ENCODE results near the gene MNS1.
"Not testable (repeated sequence)": the region's sequence is repeated elsewhere in the genome, so short reads cannot be mapped to it uniquely, and the experiment has no call there.

MNS1 gene

GRCh38 chr15:56464893-56465520 lies at the start of gene MNS1:
MNS1 (minus strand) TSS chr15:56465137; CDS start chr15:56464972, 165 bp downstream.
- DNase-seq: no peak

DNA sequence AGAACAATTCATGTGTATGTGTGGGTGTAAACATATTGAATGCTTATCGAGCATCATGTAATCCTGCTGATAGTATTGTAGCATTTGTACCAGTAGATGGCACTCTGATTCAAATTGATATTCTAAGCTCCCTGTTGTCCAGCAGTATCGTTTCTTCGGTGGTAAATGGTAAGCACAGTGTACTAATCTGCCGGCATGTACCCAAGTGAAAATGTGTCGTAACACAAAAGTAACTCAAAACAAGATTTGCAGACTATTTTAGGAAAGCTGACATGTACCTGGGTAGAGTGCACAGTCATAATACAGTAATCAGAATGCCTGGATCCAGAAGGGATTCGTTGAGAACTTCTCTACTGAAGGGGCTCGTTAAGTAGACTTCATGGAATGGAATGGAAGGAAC lies 31.7 kb upstream of the MNS1 start:
- DNase-seq: no peak

- no peak for DNase-seq
These were observed 30.6 kb upstream of the MNS1 start for GRCh38 chr15:56495533-56495932.

DNA sequence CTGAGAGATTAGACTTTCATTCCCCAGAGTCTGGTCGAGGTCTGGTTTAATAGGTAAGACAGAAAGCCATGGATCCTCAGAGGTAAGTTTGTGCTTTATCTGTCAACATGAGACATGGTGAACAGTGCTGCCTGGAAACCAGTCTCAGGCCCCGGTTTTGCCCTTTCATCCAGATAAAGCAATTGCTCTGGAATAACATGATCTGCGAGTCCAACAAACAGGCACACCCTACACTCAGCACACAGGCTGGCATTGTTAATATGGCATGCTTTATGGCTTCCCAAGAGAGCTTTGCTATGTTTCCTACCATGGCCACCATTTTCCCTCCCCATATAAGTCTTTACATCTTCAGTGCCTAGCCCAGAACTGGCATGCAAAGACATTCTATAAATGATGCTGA lies 30.1 kb upstream of the MNS1 start:
- DNase-seq: no peak

DNA sequence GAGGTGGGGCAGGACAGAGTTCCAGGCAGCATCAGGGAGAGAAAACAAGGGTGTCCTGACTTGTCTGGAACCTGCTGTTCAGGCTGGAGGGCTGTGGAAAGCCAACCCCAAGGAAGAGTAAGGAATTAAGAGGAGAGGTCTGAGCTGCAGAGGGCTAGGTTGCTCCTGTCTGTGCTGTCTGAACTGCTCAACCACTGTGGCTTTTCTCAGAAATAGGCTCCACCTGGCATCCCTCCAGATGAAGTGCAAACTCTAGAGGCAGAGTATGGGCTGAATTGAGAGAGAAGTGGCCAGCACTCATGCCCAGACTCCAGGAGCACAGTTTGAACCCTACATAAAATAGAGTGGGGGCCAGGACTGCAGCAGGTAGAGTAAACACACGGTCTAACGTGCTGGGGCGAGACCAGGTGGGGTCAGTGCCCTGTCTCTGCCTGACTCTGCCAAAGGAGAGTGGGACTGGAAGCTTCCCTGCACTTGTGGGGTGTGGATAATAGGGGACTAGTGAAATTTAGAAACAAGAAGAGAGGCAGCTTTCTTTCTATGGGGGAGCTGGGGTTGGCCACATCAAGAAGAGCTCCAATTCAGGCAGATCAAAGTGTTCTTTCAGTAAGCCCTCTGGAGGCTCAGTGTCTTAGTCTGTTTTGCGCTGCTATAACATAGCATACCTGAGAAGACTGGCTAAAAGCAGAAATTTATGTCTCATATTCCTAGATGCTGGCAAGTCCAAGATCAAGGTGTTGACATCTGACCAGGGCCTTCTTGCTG lies 28.0 kb upstream of the MNS1 start:
- no peak for DNase-seq

- no peak for DNase-seq
These were observed 27.3 kb upstream of the MNS1 start for GRCh38 chr15:56492236-56492635.

DNA sequence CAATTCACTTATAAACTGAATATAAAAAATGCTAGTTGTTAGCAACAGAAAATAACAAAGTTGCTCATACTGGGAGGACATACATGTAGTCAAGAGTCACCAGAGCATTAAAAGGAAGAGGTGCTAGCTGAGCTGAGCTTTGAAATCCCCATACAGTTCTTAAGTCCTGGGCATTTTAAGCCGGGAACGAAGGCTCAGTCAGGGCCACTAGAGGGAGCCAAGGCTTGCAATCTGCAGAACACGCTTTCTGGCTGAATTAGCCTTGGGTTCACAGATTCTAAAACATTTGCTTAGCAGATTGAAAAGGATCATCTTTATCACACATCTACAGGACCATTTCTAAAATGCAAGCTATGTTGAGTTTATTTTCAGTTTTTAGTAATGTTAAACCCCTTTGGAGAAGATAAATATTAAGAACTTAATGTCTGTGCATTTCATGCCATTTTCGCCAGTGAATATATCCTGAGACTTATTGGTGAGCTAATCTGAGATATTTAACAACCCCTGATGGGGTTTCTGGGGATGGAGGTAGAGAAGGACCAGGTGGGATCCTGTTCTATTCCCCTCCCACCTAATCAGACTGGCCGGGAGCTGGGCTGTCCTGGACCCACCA lies 26.3 kb upstream of the MNS1 start:
- no peak for DNase-seq

DNA sequence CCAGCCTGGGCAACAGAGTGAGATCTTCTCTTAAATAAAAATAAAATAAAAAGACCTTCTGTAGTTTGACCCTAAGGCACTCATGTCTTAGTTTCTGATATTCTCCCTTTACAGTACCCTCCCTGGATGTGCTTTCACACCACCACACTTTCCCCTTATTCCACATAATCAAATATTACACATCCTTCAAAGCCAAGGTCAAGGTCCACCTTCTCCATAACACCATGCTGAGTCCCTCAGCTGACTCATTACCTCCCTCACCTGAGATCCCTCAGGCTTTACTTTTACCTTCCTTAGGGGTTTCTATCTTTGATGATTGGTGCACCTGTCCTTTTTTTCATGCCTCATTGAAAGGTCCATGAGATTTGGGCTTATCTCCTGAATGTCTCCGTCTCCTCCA lies 25.5 kb upstream of the MNS1 start:
- no peak for DNase-seq

GRCh38 chr15:56486206-56486605 lies 21.3 kb upstream of the MNS1 start:
- not testable (repeated sequence) for DNase-seq

DNA sequence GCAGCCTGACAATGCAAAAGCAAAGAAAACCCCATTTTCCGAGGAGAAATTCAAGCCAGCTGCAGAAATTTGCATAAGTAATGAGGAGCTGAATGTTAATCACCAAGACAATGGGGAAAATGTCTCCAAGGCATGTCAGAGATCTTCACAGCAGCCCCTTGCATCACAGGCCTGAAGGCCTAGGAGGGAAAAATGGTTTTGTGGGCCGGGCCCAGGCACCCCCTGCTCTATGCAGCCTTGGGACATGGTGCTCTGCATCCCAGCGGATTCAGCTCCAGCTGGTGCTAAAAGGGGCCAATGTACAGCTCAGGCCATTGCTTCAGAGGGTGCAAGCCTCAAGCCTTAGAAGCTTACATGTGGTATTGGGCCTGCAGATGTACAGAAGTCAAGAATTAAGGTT lies 20.5 kb upstream of the MNS1 start:
- not testable (repeated sequence) for DNase-seq

GRCh38 chr15:56484287-56484686 lies 19.4 kb upstream of the MNS1 start:
- no peak for DNase-seq

DNA sequence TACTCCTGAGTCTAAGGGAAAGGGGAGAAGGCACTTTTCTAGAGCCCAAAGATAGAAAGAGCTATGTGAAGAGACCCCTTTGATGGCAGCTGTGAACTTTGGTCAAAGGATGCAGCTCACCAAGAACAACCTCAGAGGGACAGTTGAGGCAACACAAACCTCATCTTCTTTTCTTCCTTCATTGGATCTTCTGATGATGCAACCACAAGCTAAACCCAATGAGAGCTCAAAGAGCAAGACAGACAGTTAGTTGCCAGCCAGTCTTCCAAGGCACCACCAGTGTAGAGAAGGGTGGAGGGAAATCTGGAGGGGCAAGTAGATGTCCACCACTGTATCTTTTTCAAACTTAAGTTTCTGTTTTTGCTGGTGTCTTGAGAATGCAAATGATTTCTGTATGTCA lies 10.4 kb upstream of the MNS1 start:
- DNase-seq: no peak

DNA sequence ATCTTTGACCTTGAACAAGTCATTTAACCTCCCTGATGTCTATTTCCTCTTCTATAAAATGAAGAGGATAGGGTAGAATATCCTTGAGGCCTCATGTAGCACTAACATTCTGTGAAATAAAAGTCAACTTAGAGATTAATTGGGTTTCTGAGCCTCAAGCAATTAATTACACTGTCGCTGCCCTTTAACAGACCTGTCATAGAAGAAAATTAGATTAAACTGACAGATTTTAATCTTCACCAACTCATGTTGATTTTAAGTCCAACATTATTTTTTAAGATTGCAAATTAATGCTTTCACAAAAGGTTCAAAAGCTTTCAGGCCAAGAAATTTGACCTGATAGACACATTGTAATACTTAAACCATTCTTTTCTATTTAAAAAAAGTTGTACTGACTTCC lies 8.1 kb upstream of the MNS1 start:
- no peak for DNase-seq

GRCh38 chr15:56472278-56472677 lies 7.3 kb upstream of the MNS1 start:
- no peak for DNase-seq

- no peak for DNase-seq
These were observed 6.6 kb upstream of the MNS1 start for GRCh38 chr15:56471440-56472069.

- DNase-seq: no peak
These were observed 4.5 kb upstream of the MNS1 start for GRCh38 chr15:56469483-56469882.

DNA sequence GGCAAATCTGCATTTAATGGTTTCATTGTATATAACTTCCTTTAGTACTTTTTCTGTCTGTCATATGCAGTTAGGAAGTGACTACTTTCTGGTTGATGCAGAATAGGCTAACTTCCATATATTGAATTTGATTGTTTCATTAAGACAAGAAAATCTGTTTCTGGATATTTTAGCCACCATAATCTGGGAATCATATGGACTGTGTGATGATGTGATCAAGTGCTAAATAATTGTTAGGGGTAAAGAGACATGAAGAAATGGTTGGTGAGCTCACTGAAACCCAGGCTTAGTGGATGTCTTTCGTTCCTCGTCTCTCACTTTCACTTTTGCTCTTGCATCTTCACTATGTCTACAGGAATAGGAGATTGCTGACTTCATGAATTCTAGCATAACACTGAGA lies 3.5 kb upstream of the MNS1 start:
- no peak for DNase-seq

DNA sequence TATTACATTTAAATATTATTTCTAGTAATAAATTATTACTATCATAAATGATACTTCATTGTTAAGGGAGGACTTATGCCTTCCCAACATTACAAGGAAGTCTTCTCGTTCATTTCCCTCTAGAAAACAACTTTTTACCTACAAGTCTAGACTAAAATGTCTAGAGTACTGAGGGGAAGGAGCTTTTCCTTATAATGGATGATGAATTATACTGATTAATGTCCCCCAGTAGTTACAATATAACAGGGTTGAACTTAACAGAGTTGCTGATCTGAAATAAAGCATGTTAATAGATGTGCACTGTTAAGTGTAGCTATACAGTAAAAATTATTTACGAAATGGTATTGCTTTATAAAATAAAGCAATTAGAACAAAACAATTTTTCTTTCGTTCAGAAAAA lies 2.7 kb upstream of the MNS1 start:
- DNase-seq: no peak

GRCh38 chr15:56460947-56461346 lies 4.0 kb downstream of the MNS1 start:
- no peak for DNase-seq

DNA sequence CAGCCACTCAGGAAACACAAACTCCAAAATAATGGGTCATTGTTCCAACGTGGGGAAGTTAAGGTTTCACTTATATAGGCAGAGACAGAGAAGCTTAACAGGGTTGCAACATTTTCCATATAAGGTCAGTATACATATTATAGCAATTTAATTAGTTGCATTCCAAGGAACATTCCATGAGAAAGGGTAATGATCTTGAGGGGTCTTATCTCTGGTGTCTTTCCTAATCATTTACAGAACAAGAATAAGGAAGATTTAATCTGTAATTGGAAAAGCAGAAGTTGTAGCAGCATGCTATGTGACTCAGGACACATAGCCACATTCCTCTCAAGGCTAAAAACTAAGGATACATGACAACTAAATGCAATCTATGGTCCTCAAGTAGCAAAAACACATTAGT lies 4.9 kb downstream of the MNS1 start:
- no peak for DNase-seq

DNA sequence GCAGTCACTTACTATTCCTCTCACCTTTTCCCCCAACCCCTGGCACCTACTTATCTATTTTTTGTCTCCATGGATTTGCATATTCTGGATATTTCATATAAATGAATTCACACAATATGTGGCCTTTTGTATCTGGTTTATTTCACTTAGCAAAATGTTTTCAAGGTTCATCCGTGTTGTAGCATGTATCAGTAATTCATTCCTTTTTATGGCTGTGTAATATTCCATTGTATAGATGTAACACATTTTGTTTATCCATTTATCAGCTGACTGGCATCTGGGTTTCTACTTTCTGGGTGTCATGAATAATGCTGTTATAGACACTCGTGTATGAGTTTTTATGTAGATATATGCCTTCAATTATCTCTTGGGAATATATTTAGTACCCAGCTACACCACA lies 5.8 kb downstream of the MNS1 start:
- DNase-seq: no peak

DNA sequence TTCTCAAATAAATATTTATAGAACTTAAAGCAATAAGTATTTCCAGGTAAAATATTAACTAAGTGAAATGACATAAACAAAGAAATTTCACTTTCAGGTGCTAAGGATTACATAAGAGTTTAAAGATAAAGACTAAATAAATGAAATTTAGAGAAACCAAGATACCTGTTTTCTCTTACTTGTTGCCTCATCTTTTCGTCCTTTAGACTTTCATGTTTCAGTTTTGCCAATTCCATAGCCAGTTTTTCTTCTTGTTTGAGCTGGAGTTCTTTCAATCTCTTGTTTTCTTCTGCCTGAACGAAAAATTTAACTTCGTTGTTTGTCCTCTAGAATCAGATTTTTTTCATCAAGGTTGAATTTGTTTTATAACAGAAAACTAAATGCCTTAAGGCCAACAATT lies 8.7 kb downstream of the MNS1 start:
- DNase-seq: no peak

- DNase-seq: no peak
These were observed 10.1 kb downstream of the MNS1 start for GRCh38 chr15:56454836-56455235.

DNA sequence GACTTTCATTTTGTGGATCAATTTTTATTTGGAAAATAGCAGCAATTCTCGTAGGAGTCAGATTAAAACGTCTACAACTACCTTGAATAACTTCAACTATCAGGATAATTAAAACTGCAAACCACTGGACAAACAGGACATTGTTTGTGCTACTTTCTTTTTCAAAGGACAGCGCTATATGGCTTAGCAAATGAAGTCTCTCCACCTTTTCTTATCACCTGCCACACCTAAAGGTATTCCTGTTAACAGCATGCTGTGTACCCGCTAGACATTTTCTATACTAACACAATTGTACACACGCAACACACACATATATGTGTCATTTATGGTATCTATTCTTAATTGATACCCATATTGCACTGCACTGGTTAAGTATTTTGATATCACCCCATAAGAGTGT lies 19.2 kb downstream of the MNS1 start:
- DNase-seq: no peak
